NCI-H774 (cell line): ENCODE data around the gene BTF3L4.
"Not testable (repeated sequence)": the region's sequence is repeated elsewhere in the genome, so short reads cannot be mapped to it uniquely, and the experiment has no call there.

Experiments
- DNase-seq: peaks from one replicate; lab custom pipeline; 2025; lab: John Stamatoyannopoulos, UW

BTF3L4 gene

GRCh38 chr1:52056163-52056936 is at the start of gene BTF3L4:
Gene BTF3L4 (plus strand): TSS chr1:52056295. CDS start chr1:52059848, 3,553 bp downstream.
- peak; percentile 98 for DNase-seq

- DNase-seq: no peak
These were observed 48.7 kb upstream of the BTF3L4 start for GRCh38 chr1:52007215-52008002.

GRCh38 chr1:52008071-52008809 is 47.9 kb upstream of the BTF3L4 start:
- DNase-seq: no peak

- DNase-seq: no peak
These were observed 34.0 kb upstream of the BTF3L4 start for GRCh38 chr1:52022133-52022532.

GRCh38 chr1:52026278-52026677 is 29.8 kb upstream of the BTF3L4 start:
- DNase-seq: no peak

- no peak for DNase-seq
These were observed 27.8 kb upstream of the BTF3L4 start for GRCh38 chr1:52028328-52028727.

- DNase-seq: not testable (repeated sequence)
These were observed 27.3 kb upstream of the BTF3L4 start for GRCh38 chr1:52028839-52029238.

GRCh38 chr1:52032124-52032784 is 23.8 kb upstream of the BTF3L4 start:
- DNase-seq: no peak

GRCh38 chr1:52032785-52033131 is 23.3 kb upstream of the BTF3L4 start:
- DNase-seq: no peak

GRCh38 chr1:52033190-52034049 is 22.7 kb upstream of the BTF3L4 start, which contains the start of gene KTI12:
Gene KTI12 (minus strand): TSS chr1:52033810. CDS start chr1:52033761, 49 bp downstream.
- peak; percentile 95 for DNase-seq

- no peak for DNase-seq
These were observed 22.1 kb upstream of the BTF3L4 start for GRCh38 chr1:52034050-52034384.

- peak; percentile 56 for DNase-seq
These were observed 18.7 kb upstream of the BTF3L4 start for GRCh38 chr1:52037402-52037814.

- DNase-seq: no peak
These were observed 18.2 kb upstream of the BTF3L4 start for GRCh38 chr1:52037909-52038308.

- DNase-seq: no peak
These were observed 14.4 kb upstream of the BTF3L4 start for GRCh38 chr1:52041551-52042185.

GRCh38 chr1:52045236-52045635 is 10.9 kb upstream of the BTF3L4 start:
- no peak for DNase-seq

- not testable (repeated sequence) for DNase-seq
These were observed 10.4 kb upstream of the BTF3L4 start for GRCh38 chr1:52045666-52046195.

- not testable (repeated sequence) for DNase-seq
These were observed 6.8 kb upstream of the BTF3L4 start for GRCh38 chr1:52049337-52049736.

GRCh38 chr1:52053862-52054261 is 2.2 kb upstream of the BTF3L4 start:
- DNase-seq: no peak

- DNase-seq: no peak
These were observed 1.5 kb upstream of the BTF3L4 start for GRCh38 chr1:52054496-52055065.
